Panc1 (cell line): ENCODE measurements around the gene ANTXR1. TPM values are rescaled to one million over a fixed set of nuclear protein-coding genes. Genes with fewer than 3 reads are reported as not detected.

Experiments
- ATAC-seq: fragments of 200-7000 bp; cut with Tn5 transposase; 2 replicates; pipeline ENCODE4 v1.9.1; 2020; ENCODE audit warnings: mild to moderate bottlenecking, moderate library complexity
- BruUV-seq: library from RNA; stranded (reverse); fragments of 400-500 nt; replicated peaks from 2 replicates; lab custom pipeline; 2021; lab: Mats Ljungman, UMichigan
- CTCF ChIA-PET: fragments of 300-600 bp; sonication (Branson Sonifier 250); formaldehyde crosslinking; loops from one replicate; lab custom pipeline; 2022; ENCODE audit warnings: antibody characterized with exemption; lab: Charles Lee
- POLR2A ChIA-PET: fragments of 300-600 bp; sonication (Branson Sonifier 250); formaldehyde crosslinking; loops from one replicate; lab custom pipeline; 2022; ENCODE audit warnings: antibody characterized with exemption; lab: Charles Lee
- DNase-seq: peaks from one replicate; pipeline ENCODE4 v3.0.0-alpha.2; 2010; ENCODE audit warnings: low read depth, low spot score
- H3K27ac ChIP-seq: 2 replicates; pipeline ENCODE4 v1.5.1; 2011; ENCODE audit warnings: mild to moderate bottlenecking, low read length, inconsistent platforms
- H3K27me3 ChIP-seq: fragments of 200-500 bp; sonication (Bioruptor generic); 2 replicates; pipeline ENCODE4 v1.6.0; 2014; ENCODE audit warnings: low read length, inconsistent platforms; ENCODE audit not compliant: control insufficient read depth, insufficient read depth
- H3K36me3 ChIP-seq: fragments of 200-500 bp; sonication (Bioruptor generic); 2 replicates; pipeline ENCODE4 v1.5.1; 2014; ENCODE audit warnings: inconsistent platforms, mild to moderate bottlenecking, low read length, moderate library complexity; ENCODE audit not compliant: control insufficient read depth, insufficient read depth
- H3K4me1 ChIP-seq: 2 replicates; pipeline ENCODE4 v1.5.1; 2011; ENCODE audit warnings: inconsistent platforms, mild to moderate bottlenecking, low read length, moderate library complexity; ENCODE audit not compliant: control insufficient read depth, insufficient read depth
- H3K4me3 ChIP-seq, 2 experiments: 2 replicates each; pipeline ENCODE4 v1.5.1; 2011 to 2012; ENCODE audit warnings: low read depth in 2 of 2, low read length in 2 of 2, mild to moderate bottlenecking in 2 of 2, inconsistent platforms in 1 of 2, moderate library complexity in 1 of 2
- H3K9me3 ChIP-seq: fragments of 200-500 bp; sonication (Bioruptor generic); 2 replicates; pipeline ENCODE4 v1.5.1; 2014; ENCODE audit warnings: low read depth, mild to moderate bottlenecking, inconsistent platforms, low read length, moderate library complexity; ENCODE audit not compliant: control insufficient read depth, insufficient read depth
- POLR2AphosphoS5 ChIP-seq: IDR thresholded peaks from 2 replicates; pipeline ENCODE4 v1.6.1; 2012; ENCODE audit warnings: mild to moderate bottlenecking, low read depth, low read length, moderate library complexity
- REST ChIP-seq, 2 experiments: IDR thresholded peaks; 2 replicates each; pipeline ENCODE4 v1.6.1; 2011 to 2012; ENCODE audit warnings: low read depth in 2 of 2, control low read depth in 1 of 2, low read length in 1 of 2, mild to moderate bottlenecking in 1 of 2, moderate library complexity in 1 of 2; ENCODE audit not compliant: insufficient read depth in 1 of 2
- SIN3A ChIP-seq: IDR thresholded peaks from 2 replicates; pipeline ENCODE4 v1.6.1; 2012; ENCODE audit warnings: low read depth, mild to moderate bottlenecking, low read length, moderate library complexity, borderline replicate concordance; ENCODE audit not compliant: insufficient read depth
- TCF7L2 ChIP-seq: IDR thresholded peaks from 2 replicates; pipeline ENCODE4 v1.6.1; 2011; ENCODE audit warnings: mild to moderate bottlenecking, low read depth, low read length, inconsistent platforms
- in situ Hi-C: cut with HindIII; loops from 2 replicates; pipeline ENCODE4 v1.10.0; 2016; ENCODE audit warnings: low sequenced_read_pairs, low pct_unique_long_range_greater_than_20kb
- intact Hi-C: fragments of 100-400 bp; cut with micrococcal nuclease; formaldehyde crosslinking; loops from one replicate; pipeline ENCODE4 v1.10.0; 2022; ENCODE audit not compliant: unreplicated experiment
- total RNA-seq: library from RNA; stranded (reverse); gene quantifications from one replicate; pipeline ENCODE4 v1.2.1, GENCODE V29; 2021; ENCODE audit not compliant: unreplicated experiment
- TF ChIP-seq, protein P1 (sequence below): fragments of 450-650 bp; IDR thresholded peaks from 2 replicates; pipeline ENCODE4 v1.5.1; 2017; ENCODE audit warnings: mild to moderate bottlenecking

Gene ANTXR1
- total RNA-seq, 1 experiment from 2014 or later, result 132 TPM

DNA sequence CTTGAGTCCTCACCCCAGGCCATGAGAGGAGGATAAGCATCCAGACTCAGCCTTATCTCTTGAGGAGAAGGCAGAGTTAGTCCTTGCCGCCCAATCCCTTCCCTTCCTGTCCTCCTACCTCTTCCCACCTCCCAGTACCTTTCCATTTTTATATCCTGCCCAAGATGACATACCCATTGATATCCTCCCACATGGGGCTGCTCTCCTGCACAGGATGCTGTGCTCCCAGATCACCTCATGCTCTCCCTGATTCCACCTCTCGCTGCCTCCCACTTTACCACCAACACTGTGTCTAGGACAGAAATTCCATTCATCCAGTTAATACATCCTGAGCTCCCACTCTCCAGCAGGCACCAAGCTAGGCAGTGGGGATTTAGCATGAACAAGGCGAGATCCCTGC is 191.7 kb downstream of the ANTXR1 start:
- 0 out of 2 replicates have a peak overlapping the region, but pooled peaks have one; percentile 17 for H3K27ac ChIP-seq
- intact Hi-C loops, result no loop called here
- ATAC-seq (no peak), DNase-seq (no peak)
- POLR2A ChIA-PET, result no interaction called here
- in situ Hi-C loops, result no loop called here
- no peaks in the 10 kb centered on the region for H3K36me3 ChIP-seq
- no TSS peak for BruUV-seq
- no peaks in the 10 kb centered on the region for H3K4me1 ChIP-seq
- peaks cover 6% of the 10 kb centered on the region; the same call in 1 of the 2 replicates for H3K9me3 ChIP-seq
- H3K27me3 ChIP-seq, result no peaks in the 10 kb centered on the region
- CTCF ChIA-PET, result no interaction called here
- no peak for TF ChIP-seq SIN3A
- TF ChIP-seq, protein P1, sequence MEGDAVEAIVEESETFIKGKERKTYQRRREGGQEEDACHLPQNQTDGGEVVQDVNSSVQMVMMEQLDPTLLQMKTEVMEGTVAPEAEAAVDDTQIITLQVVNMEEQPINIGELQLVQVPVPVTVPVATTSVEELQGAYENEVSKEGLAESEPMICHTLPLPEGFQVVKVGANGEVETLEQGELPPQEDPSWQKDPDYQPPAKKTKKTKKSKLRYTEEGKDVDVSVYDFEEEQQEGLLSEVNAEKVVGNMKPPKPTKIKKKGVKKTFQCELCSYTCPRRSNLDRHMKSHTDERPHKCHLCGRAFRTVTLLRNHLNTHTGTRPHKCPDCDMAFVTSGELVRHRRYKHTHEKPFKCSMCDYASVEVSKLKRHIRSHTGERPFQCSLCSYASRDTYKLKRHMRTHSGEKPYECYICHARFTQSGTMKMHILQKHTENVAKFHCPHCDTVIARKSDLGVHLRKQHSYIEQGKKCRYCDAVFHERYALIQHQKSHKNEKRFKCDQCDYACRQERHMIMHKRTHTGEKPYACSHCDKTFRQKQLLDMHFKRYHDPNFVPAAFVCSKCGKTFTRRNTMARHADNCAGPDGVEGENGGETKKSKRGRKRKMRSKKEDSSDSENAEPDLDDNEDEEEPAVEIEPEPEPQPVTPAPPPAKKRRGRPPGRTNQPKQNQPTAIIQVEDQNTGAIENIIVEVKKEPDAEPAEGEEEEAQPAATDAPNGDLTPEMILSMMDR, result no peak
- no peak for TF ChIP-seq TCF7L2
- no peak overlapping the region for H3K4me3 ChIP-seq

- TF ChIP-seq POLR2AphosphoS5 (no peak), TCF7L2 (no peak), REST (IDR thresholded peaks at IDR 0.05; ENCODE audit: insufficient read depth in 1 of 2, low read depth in 2 of 2, low read length in 1 of 2) (no peak), SIN3A (no peak)
- TF ChIP-seq, protein P1, result no peak
- BruUV-seq, result no TSS peak
- H3K4me3 ChIP-seq, result no peak overlapping the region
- intact Hi-C loops (no loop called here), in situ Hi-C loops (no loop called here)
- H3K36me3 ChIP-seq, result no peaks in the 10 kb centered on the region
- H3K4me1 ChIP-seq, result no peaks in the 10 kb centered on the region
- CTCF ChIA-PET, result no interaction called here
- no peak for ATAC-seq
- H3K27me3 ChIP-seq, result no peaks in the 10 kb centered on the region
- no peak for DNase-seq
- POLR2A ChIA-PET, result no interaction called here
- peaks cover 6% of the 10 kb centered on the region; the same call in 1 of the 2 replicates for H3K9me3 ChIP-seq
- H3K27ac ChIP-seq, result no peak overlapping the region
Measured at GRCh38 chr2:69205076-69205475, 192.1 kb downstream of the ANTXR1 start.
